Nephron progenitor cell (in vitro differentiated cells): Measurements from ENCODE around the gene IGFL2.
"Not testable (repeated sequence)": the region's sequence is repeated elsewhere in the genome, so short reads cannot be mapped to it uniquely, and the experiment has no call there.

ENCODE experiments used
- DNase-seq: peaks from one replicate; pipeline ENCODE4 v3.0.0; 2021
- H3K27ac Mint-ChIP-seq: 2 replicates; pipeline ENCODE4 v1.8.0; 2021; ENCODE audit warnings: mild to moderate bottlenecking, moderate library complexity, mixed read lengths
- H3K27me3 Mint-ChIP-seq: 2 replicates; pipeline ENCODE4 v1.8.0; 2021; ENCODE audit warnings: mild to moderate bottlenecking, low read depth, mixed read lengths; ENCODE audit not compliant: poor library complexity
- H3K36me3 Mint-ChIP-seq: 2 replicates; pipeline ENCODE4 v1.8.0; 2021; ENCODE audit warnings: low read depth, mixed read lengths
- H3K4me1 Mint-ChIP-seq: 2 replicates; pipeline ENCODE4 v1.8.0; 2021; ENCODE audit warnings: mixed read lengths
- H3K4me3 Mint-ChIP-seq: 2 replicates; pipeline ENCODE4 v1.8.0; 2021; ENCODE audit warnings: mild to moderate bottlenecking, moderate library complexity, mixed read lengths
- H3K9me3 Mint-ChIP-seq: 2 replicates; pipeline ENCODE4 v1.8.0; 2021; ENCODE audit warnings: mild to moderate bottlenecking, moderate library complexity, mixed read lengths
- CTCF ChIP-seq: fragments of 200-600 bp; sonication (generic); IDR thresholded peaks from 2 replicates; pipeline ENCODE4 v1.5.0; 2021; ENCODE audit warnings: antibody characterized with exemption

IGFL2 gene

GRCh38 chr19:46160233-46160775, 12.3 kb downstream of the IGFL2 start:
- Mint-ChIP-seq H3K27ac (no peak overlapping the region), H3K27me3 (peaks cover 32% of the 10 kb centered on the region), H3K4me3 (no peak overlapping the region), H3K36me3 (no peaks in the 10 kb centered on the region), H3K4me1 (no peaks in the 10 kb centered on the region), H3K9me3 (peaks cover 32% of the 10 kb centered on the region)
- no peak for TF ChIP-seq CTCF
- DNase-seq = no peak

- H3K4me3 Mint-ChIP-seq, DNase-seq, H3K4me1 Mint-ChIP-seq, H3K27ac Mint-ChIP-seq, H3K36me3 Mint-ChIP-seq: not testable (repeated sequence)
- Mint-ChIP-seq H3K9me3 (peaks cover 32% of the 10 kb centered on the region), H3K27me3 (peaks cover 27% of the 10 kb centered on the region)
Observed at GRCh38 chr19:46161642-46162257, 13.7 kb downstream of the IGFL2 start.

- H3K27ac Mint-ChIP-seq = no peak overlapping the region
- H3K4me3 Mint-ChIP-seq = no peak overlapping the region
- H3K9me3 Mint-ChIP-seq = peaks cover 32% of the 10 kb centered on the region
- no peaks in the 10 kb centered on the region for H3K4me1 Mint-ChIP-seq
- DNase-seq = no peak
- TF ChIP-seq CTCF = no peak
- no peaks in the 10 kb centered on the region for H3K36me3 Mint-ChIP-seq
- peaks cover 19% of the 10 kb centered on the region for H3K27me3 Mint-ChIP-seq
Observed at GRCh38 chr19:46162731-46163130, 14.7 kb downstream of the IGFL2 start.

- no peak overlapping the region for H3K4me3 Mint-ChIP-seq
- H3K36me3 Mint-ChIP-seq = no peaks in the 10 kb centered on the region
- H3K27ac Mint-ChIP-seq = no peak overlapping the region
- DNase-seq = no peak
- peaks cover 13% of the 10 kb centered on the region for H3K27me3 Mint-ChIP-seq
- peaks cover 4% of the 10 kb centered on the region for H3K4me1 Mint-ChIP-seq
- peaks cover 19% of the 10 kb centered on the region for H3K9me3 Mint-ChIP-seq
- no peak for TF ChIP-seq CTCF
Observed at GRCh38 chr19:46173886-46174480, 25.9 kb downstream of the IGFL2 start.

- Mint-ChIP-seq H3K4me3 (no peak overlapping the region), H3K4me1 (peaks cover 15% of the 10 kb centered on the region), H3K9me3 (peaks cover 6% of the 10 kb centered on the region), H3K27me3 (peaks cover 16% of the 10 kb centered on the region), H3K36me3 (no peaks in the 10 kb centered on the region), H3K27ac (no peak overlapping the region)
- TF ChIP-seq CTCF = no peak
- DNase-seq = no peak
Observed at GRCh38 chr19:46176116-46176860, 28.2 kb downstream of the IGFL2 start.

- TF ChIP-seq CTCF = no peak
Observed at GRCh38 chr19:46179076-46179759, 31.2 kb downstream of the IGFL2 start.

More at GRCh38 chr19:46179076-46179759, 31.2 kb downstream of the IGFL2 start:
- Mint-ChIP-seq H3K9me3 (peaks cover 13% of the 10 kb centered on the region), H3K27ac (no peak overlapping the region), H3K36me3 (no peaks in the 10 kb centered on the region), H3K4me1 (peaks cover 22% of the 10 kb centered on the region), H3K27me3 (peaks cover 22% of the 10 kb centered on the region), H3K4me3 (no peak overlapping the region)
- DNase-seq = no peak
